HEK293T (cell line): ENCODE data around the gene MIEN1.

Experiments
- ARNT ChIP-seq: fragments of 450-650 bp; IDR thresholded peaks from 2 replicates; pipeline ENCODE4 v1.6.1; 2017; ENCODE audit warnings: mild to moderate bottlenecking
- BHLHE40 ChIP-seq: fragments of 450-650 bp; IDR thresholded peaks from 2 replicates; pipeline ENCODE4 v1.6.1; 2016; ENCODE audit warnings: mild to moderate bottlenecking, moderate library complexity, borderline replicate concordance
- CTBP1 ChIP-seq: fragments of 450-650 bp; IDR thresholded peaks from 2 replicates; pipeline ENCODE4 v1.6.1; 2016; ENCODE audit warnings: borderline replicate concordance
- ELF4 ChIP-seq: fragments of 450-650 bp; IDR thresholded peaks from 2 replicates; pipeline ENCODE4 v1.6.1; 2017; ENCODE audit warnings: antibody characterized with exemption
- FOXA1 ChIP-seq: fragments of 450-650 bp; IDR thresholded peaks from 2 replicates; pipeline ENCODE4 v1.6.1; 2016; ENCODE audit warnings: mild to moderate bottlenecking
- FOXK2 ChIP-seq: fragments of 450-650 bp; IDR thresholded peaks from 2 replicates; pipeline ENCODE4 v1.6.1; 2016; ENCODE audit warnings: mild to moderate bottlenecking
- FOXM1 ChIP-seq: fragments of 450-650 bp; IDR thresholded peaks from 2 replicates; pipeline ENCODE4 v1.6.1; 2017; ENCODE audit warnings: mild to moderate bottlenecking, borderline replicate concordance
- HDGF ChIP-seq: fragments of 450-650 bp; IDR thresholded peaks from 2 replicates; pipeline ENCODE4 v1.6.1; 2017; ENCODE audit warnings: antibody characterized with exemption, borderline replicate concordance
- NFRKB ChIP-seq: fragments of 450-650 bp; IDR thresholded peaks from 2 replicates; pipeline ENCODE4 v1.6.1; 2016; ENCODE audit warnings: mild to moderate bottlenecking, moderate library complexity
- SP1 ChIP-seq: fragments of 450-650 bp; IDR thresholded peaks from 2 replicates; pipeline ENCODE4 v1.6.1; 2017
- SUZ12 ChIP-seq: fragments of 450-650 bp; IDR thresholded peaks from 2 replicates; pipeline ENCODE4 v1.6.1; 2016; ENCODE audit warnings: mild to moderate bottlenecking
- TARDBP ChIP-seq: fragments of 450-650 bp; IDR thresholded peaks from 2 replicates; pipeline ENCODE4 v1.6.1; 2016
- ZNF384 ChIP-seq: fragments of 450-650 bp; IDR thresholded peaks from 2 replicates; pipeline ENCODE4 v1.6.1; 2016
- TF ChIP-seq, protein P1 (sequence below): fragments of 450-650 bp; IDR thresholded peaks from 2 replicates; pipeline ENCODE4 v1.6.1; 2016

DNA sequence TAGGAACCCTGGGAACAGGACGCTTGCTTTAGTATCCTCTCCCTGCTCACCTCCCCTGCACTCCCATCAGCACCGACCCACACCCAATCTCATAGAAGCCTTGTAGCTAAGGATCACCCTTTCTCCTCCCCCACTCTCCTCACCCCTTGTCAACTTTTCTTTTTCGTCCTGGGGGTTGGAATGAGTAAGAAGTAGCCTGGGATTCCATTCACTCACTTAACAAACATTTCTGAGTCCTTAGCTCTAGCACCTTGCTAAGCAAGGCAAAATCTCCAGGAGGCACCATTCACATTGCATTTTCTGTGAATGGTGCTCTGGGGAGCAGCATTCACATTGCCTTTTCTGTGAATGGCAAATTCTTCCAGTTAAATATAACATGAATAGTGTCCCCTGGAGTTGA is 41.4 kb downstream of the MIEN1 start:
- TF ChIP-seq SUZ12 (no peak), BHLHE40 (no peak), HDGF (no peak), FOXM1 (no peak), SP1 (no peak), ELF4 (no peak), CTBP1 (no peak), NFRKB (no peak), ARNT (no peak), TARDBP (no peak), FOXK2 (no peak), FOXA1 (no peak), ZNF384 (no peak)
- TF ChIP-seq, protein P1, sequence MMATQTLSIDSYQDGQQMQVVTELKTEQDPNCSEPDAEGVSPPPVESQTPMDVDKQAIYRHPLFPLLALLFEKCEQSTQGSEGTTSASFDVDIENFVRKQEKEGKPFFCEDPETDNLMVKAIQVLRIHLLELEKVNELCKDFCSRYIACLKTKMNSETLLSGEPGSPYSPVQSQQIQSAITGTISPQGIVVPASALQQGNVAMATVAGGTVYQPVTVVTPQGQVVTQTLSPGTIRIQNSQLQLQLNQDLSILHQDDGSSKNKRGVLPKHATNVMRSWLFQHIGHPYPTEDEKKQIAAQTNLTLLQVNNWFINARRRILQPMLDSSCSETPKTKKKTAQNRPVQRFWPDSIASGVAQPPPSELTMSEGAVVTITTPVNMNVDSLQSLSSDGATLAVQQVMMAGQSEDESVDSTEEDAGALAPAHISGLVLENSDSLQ = no peak
